IMR-90 (cell line): Measurements from ENCODE around the gene PRKCE. TPM values are rescaled to one million over a fixed set of nuclear protein-coding genes. Genes with fewer than 3 reads are reported as not detected.

Experiments
- ATAC-seq: fragments of 200-7000 bp; cut with Tn5 transposase; 2 replicates; pipeline ENCODE4 v1.9.1; 2020; ENCODE audit warnings: low read depth, mild to moderate bottlenecking, moderate library complexity
- BruUV-seq: library from RNA; stranded (reverse); fragments of 400-500 nt; replicated peaks from 2 replicates; lab custom pipeline; 2021; lab: Mats Ljungman, UMichigan
- CTCF ChIA-PET: fragments of 300-600 bp; formaldehyde crosslinking; extraction: SDS; loops from one replicate; lab custom pipeline; 2021; ENCODE audit warnings: antibody characterized with exemption; lab: Yijun Ruan, JAX
- POLR2A ChIA-PET: fragments of 300-600 bp; sonication (Branson Sonifier 250); formaldehyde crosslinking; loops from one replicate; lab custom pipeline; 2022; ENCODE audit warnings: antibody characterized with exemption; ENCODE audit not compliant: unreplicated experiment; lab: Charles Lee
- DNase-seq: peaks from one replicate; pipeline ENCODE4 v3.0.0; 2013
- H2AFZ ChIP-seq: replicated peaks from 2 replicates; pipeline ENCODE3; 2013; ENCODE audit warnings: low read length, mild to moderate bottlenecking; ENCODE audit not compliant: poor library complexity
- H2AK5ac ChIP-seq: 2 replicates; pipeline ENCODE4 v1.6.1; 2013; ENCODE audit warnings: low read depth, low read length, inconsistent platforms
- H2AK9ac ChIP-seq: replicated peaks from 2 replicates; pipeline ENCODE3; 2013; ENCODE audit warnings: mild to moderate bottlenecking, low read depth, low read length, moderate library complexity; ENCODE audit not compliant: poor library complexity
- H2BK120ac ChIP-seq: 2 replicates; pipeline ENCODE4 v1.6.1; 2013; ENCODE audit warnings: low read depth, low read length, inconsistent platforms
- H2BK15ac ChIP-seq: 3 replicates; pipeline ENCODE4 v1.6.1; 2013; ENCODE audit warnings: low read depth, low read length, inconsistent platforms
- H2BK20ac ChIP-seq: 2 replicates; pipeline ENCODE4 v1.6.1; 2013; ENCODE audit warnings: low read depth, mild to moderate bottlenecking, inconsistent platforms, low read length, moderate library complexity
- H2BK5ac ChIP-seq: 2 replicates; pipeline ENCODE4 v1.6.1; 2013; ENCODE audit warnings: mild to moderate bottlenecking, low read depth, low read length, inconsistent platforms; ENCODE audit not compliant: poor library complexity, severe bottlenecking
- H3K14ac ChIP-seq: replicated peaks from 2 replicates; pipeline ENCODE4 v1.6.1; 2013; ENCODE audit warnings: low read depth, low read length, inconsistent platforms
- H3K18ac ChIP-seq: 2 replicates; pipeline ENCODE4 v1.6.1; 2013; ENCODE audit warnings: low read depth, low read length, control low read depth
- H3K23ac ChIP-seq: 2 replicates; pipeline ENCODE4 v1.6.1; 2013; ENCODE audit warnings: low read depth, low read length, inconsistent platforms
- H3K27ac ChIP-seq: 2 replicates; pipeline ENCODE4 v1.5.1; 2013; ENCODE audit warnings: mild to moderate bottlenecking, control low read depth, low read length; ENCODE audit not compliant: insufficient read depth
- H3K27me3 ChIP-seq: 2 replicates; pipeline ENCODE4 v1.6.1; 2013; ENCODE audit warnings: low read length; ENCODE audit not compliant: control insufficient read depth, insufficient read depth
- H3K36me3 ChIP-seq: 2 replicates; pipeline ENCODE4 v1.6.1; 2013; ENCODE audit warnings: low read length, mixed read lengths; ENCODE audit not compliant: control insufficient read depth, insufficient read depth
- H3K4ac ChIP-seq: 2 replicates; pipeline ENCODE4 v1.6.1; 2013; ENCODE audit warnings: low read depth, low read length, inconsistent platforms
- H3K4me1 ChIP-seq: 2 replicates; pipeline ENCODE4 v1.6.1; 2013; ENCODE audit warnings: low read length, mixed read lengths; ENCODE audit not compliant: control insufficient read depth, insufficient read depth
- H3K4me2 ChIP-seq: 2 replicates; pipeline ENCODE4 v1.6.1; 2013; ENCODE audit warnings: low read depth, mild to moderate bottlenecking, control low read depth, low read length, moderate library complexity
- H3K4me3 ChIP-seq: 2 replicates; pipeline ENCODE4 v1.5.1; 2013; ENCODE audit warnings: low read depth, mild to moderate bottlenecking, control low read depth, low read length, moderate library complexity; ENCODE audit not compliant: insufficient read depth
- H3K56ac ChIP-seq: 2 replicates; pipeline ENCODE4 v1.6.1; 2013; ENCODE audit warnings: low read length, inconsistent platforms; ENCODE audit not compliant: insufficient read depth; ENCODE audit errors: extremely low read depth
- H3K79me1 ChIP-seq, 2 experiments: 2 replicates each; pipeline ENCODE4 v1.6.1; 2013; ENCODE audit warnings: low read length in 2 of 2, inconsistent platforms in 1 of 2, low read depth in 1 of 2
- H3K9ac ChIP-seq: 2 replicates; pipeline ENCODE4 v1.6.1; 2013; ENCODE audit warnings: low read depth, low read length, control low read depth
- H3K9me1 ChIP-seq: 2 replicates; pipeline ENCODE4 v1.6.1; 2013; ENCODE audit warnings: low read length, inconsistent platforms; ENCODE audit not compliant: insufficient read depth
- H3K9me3 ChIP-seq: 2 replicates; pipeline ENCODE4 v1.6.1; 2013; ENCODE audit warnings: low read length; ENCODE audit not compliant: control insufficient read depth, insufficient read depth
- H4K20me1 ChIP-seq: 2 replicates; pipeline ENCODE4 v1.6.1; 2013; ENCODE audit warnings: low read length, inconsistent platforms; ENCODE audit not compliant: insufficient read depth
- H4K5ac ChIP-seq: 2 replicates; pipeline ENCODE4 v1.6.1; 2013; ENCODE audit warnings: mild to moderate bottlenecking, low read depth, low read length, control low read depth
- H4K8ac ChIP-seq, 2 experiments: 2 replicates each; pipeline ENCODE4 v1.6.1; 2013; ENCODE audit warnings: low read depth in 2 of 2, low read length in 2 of 2, control low read depth in 1 of 2, inconsistent platforms in 1 of 2
- H4K91ac ChIP-seq: 2 replicates; pipeline ENCODE4 v1.6.1; 2013; ENCODE audit warnings: low read depth, low read length, inconsistent platforms; ENCODE audit not compliant: insufficient read depth
- BHLHE40 ChIP-seq: fragments of 150-350 bp; IDR thresholded peaks from 2 replicates; pipeline ENCODE4 v1.6.1; 2016; ENCODE audit warnings: mild to moderate bottlenecking, low read depth, low read length
- CEBPB ChIP-seq: IDR thresholded peaks from 2 replicates; pipeline ENCODE4 v1.6.1; 2012; ENCODE audit warnings: low read depth, low read length, improper control_type of control experiment
- CHD1 ChIP-seq: IDR thresholded peaks from 2 replicates; pipeline ENCODE4 v1.6.1; 2012; ENCODE audit warnings: low read depth, low read length, improper control_type of control experiment
- MAFK ChIP-seq: IDR thresholded peaks from 2 replicates; pipeline ENCODE4 v1.6.1; 2012; ENCODE audit warnings: low read depth, low read length, improper control_type of control experiment
- MAZ ChIP-seq: IDR thresholded peaks from 2 replicates; pipeline ENCODE4 v1.6.1; 2012; ENCODE audit warnings: low read depth, mild to moderate bottlenecking, low read length, improper control_type of control experiment, moderate library complexity, borderline replicate concordance
- POLR2A ChIP-seq: IDR thresholded peaks from 2 replicates; pipeline ENCODE4 v1.6.1; 2012; ENCODE audit warnings: mild to moderate bottlenecking, low read depth, low read length
- WGBS, 2 experiments: methylation state at CpG; one replicate each; pipeline versions ENCODE4 v1.1.5 to v1.1.7; 2013; ENCODE audit warnings: missing lambda C conversion rate in 2 of 2; ENCODE audit not compliant: insufficient read length in 1 of 2; ENCODE audit errors: extremely low coverage in 2 of 2; 5-methylcytosine and 5-hydroxymethylcytosine counted together
- dilution Hi-C: fragments of 300-500 bp; cut with HindIII; formaldehyde crosslinking; loops from one replicate; pipeline ENCODE4 v1.14.3; 2018; ENCODE audit warnings: low sequenced_read_pairs; ENCODE audit not compliant: unreplicated experiment
- in situ Hi-C: fragments of 300-500 bp; cut with MboI; formaldehyde crosslinking; loops from 3 replicates; pipeline ENCODE4 v1.14.3; 2019; ENCODE audit warnings: low sequenced_read_pairs, inconsistent platforms, mixed read lengths
- intact Hi-C: fragments of 100-400 bp; cut with micrococcal nuclease; formaldehyde crosslinking; loops from 2 replicates; pipeline ENCODE4 v1.10.0; 2022
- polyA plus RNA-seq, 3 experiments: library from polyadenylated mRNA; depleted of rRNA; stranded (reverse); fragments of >200 nt; gene quantifications; 2 replicates each; pipeline ENCODE4 v1.2.3, GENCODE V29; 2012; ENCODE audit warnings: low replicate concordance in 1 of 3
- total RNA-seq: library from RNA; depleted of rRNA; stranded (reverse); fragments of >200 nt; gene quantifications from 2 replicates; pipeline ENCODE4 v1.2.3, GENCODE V29; 2012

The PRKCE gene
- total and polyA plus RNA-seq, 2 of the 4 experiments (the other 2 are of a cell fraction), result 8.1 to 32.4 TPM

DNA sequence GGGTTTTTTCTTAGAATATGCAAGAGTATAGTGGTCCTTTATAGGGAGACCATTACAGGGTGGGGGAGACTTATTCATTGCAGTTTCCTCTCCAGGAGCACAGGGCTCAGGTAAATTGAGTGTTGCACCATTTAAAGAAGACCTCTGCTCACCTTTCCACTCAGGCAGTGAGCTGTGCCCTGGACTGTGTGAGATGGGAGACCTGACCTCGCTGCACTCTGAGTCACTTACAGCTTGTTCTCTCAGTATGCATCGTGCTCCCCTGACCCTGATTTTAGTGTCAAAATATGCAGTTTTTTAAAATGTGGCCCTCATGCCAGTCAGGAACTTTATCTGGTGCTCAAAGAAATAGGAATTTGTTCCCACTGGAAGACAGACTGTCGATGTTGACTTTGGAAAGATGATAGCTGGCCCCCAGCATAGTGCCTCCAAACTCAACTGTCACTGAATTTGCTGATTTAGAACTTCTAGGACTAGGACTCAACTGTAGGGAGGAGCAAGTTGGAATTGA, 499.0 kb downstream of the PRKCE start:
- Histone ChIP-seq H3K56ac (no peak overlapping the region), H2BK5ac (peak overlapping the region; percentile 77), H3K18ac (no peak overlapping the region), H3K4ac (peak overlapping the region; percentile 66), H4K8ac (peak overlapping the region in 1 of 2 experiments; percentile 66; a peak in 2 of 4 replicates), H3K23ac (no peak overlapping the region), H2BK120ac (peak overlapping the region; percentile 61), H4K20me1 (peaks cover 4% of the 10 kb centered on the region), H2AFZ (peak overlapping the region; percentile 76), H3K9me3 (no peaks in the 10 kb centered on the region), H3K79me1 (peaks cover 0 to 25% of the 10 kb centered on the region in 2 experiments; a peak in 2 of 4 replicates), H2AK5ac (peak overlapping the region; percentile 56; the same call in 1 of the 2 replicates), H4K91ac (peak overlapping the region; percentile 62), H3K27me3 (no peaks in the 10 kb centered on the region), H3K36me3 (peaks cover 2% of the 10 kb centered on the region; the same call in 1 of the 2 replicates), H3K14ac (peak overlapping the region; percentile 44; the same call in 1 of the 2 replicates), H2AK9ac (peak overlapping the region; percentile 83), H3K27ac (peak overlapping the region; percentile 11; the same call in 1 of the 2 replicates), H3K9me1 (peaks cover 16% of the 10 kb centered on the region), H4K5ac (peak overlapping the region; percentile 21; the same call in 1 of the 2 replicates), H3K4me1 (peaks cover 4% of the 10 kb centered on the region), H3K4me3 (no peak overlapping the region), H3K9ac (no peak overlapping the region), H2BK15ac (no peak overlapping the region), H2BK20ac (peak overlapping the region; percentile 53; the same call in 1 of the 2 replicates), H3K4me2 (no peak overlapping the region)
- in situ Hi-C loops (no loop called here), dilution Hi-C loops (no loop called here), intact Hi-C loops (no loop called here)
- TF ChIP-seq MAFK (no peak), BHLHE40 (no peak), MAZ (no peak), CHD1 (no peak), POLR2A (no peak), CEBPB (no peak)
- ATAC-seq, result no peak
- ChIA-PET CTCF (no interaction called here), POLR2A (no interaction called here)
- no peak for DNase-seq
- BruUV-seq, result no TSS peak
- 100% methylated on average over 1 of the region's 3 CpGs; no CpG with 5 or more reads in 1 of the 2 experiments for WGBS, 2 experiments
